Measurements from ENCODE around the gene DKK1.

GRCh38 chr10:52266858-52267257 is 47.2 kb upstream of the DKK1 start:
- TF ChIP-seq, protein P1, sequence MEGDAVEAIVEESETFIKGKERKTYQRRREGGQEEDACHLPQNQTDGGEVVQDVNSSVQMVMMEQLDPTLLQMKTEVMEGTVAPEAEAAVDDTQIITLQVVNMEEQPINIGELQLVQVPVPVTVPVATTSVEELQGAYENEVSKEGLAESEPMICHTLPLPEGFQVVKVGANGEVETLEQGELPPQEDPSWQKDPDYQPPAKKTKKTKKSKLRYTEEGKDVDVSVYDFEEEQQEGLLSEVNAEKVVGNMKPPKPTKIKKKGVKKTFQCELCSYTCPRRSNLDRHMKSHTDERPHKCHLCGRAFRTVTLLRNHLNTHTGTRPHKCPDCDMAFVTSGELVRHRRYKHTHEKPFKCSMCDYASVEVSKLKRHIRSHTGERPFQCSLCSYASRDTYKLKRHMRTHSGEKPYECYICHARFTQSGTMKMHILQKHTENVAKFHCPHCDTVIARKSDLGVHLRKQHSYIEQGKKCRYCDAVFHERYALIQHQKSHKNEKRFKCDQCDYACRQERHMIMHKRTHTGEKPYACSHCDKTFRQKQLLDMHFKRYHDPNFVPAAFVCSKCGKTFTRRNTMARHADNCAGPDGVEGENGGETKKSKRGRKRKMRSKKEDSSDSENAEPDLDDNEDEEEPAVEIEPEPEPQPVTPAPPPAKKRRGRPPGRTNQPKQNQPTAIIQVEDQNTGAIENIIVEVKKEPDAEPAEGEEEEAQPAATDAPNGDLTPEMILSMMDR (optimal IDR thresholded peaks at IDR 0.05 in 1 of 3, IDR thresholded peaks at IDR 0.05 in 1 of 3, conservative IDR thresholded peaks at IDR 0.05 in 1 of 3; ENCODE audit: extremely low read depth in 1 of 3, insufficient read depth in 2 of 3, low read length in 3 of 3): no peak
- no peak for TF ChIP-seq EZH2 (IDR thresholded peaks at IDR 0.05; ENCODE audit: low read length)
